K562 treated with DMSO at 1 percent for 24 hours (cell line): ENCODE measurements around the gene MRPS30. TPM values are rescaled to one million over a fixed set of nuclear protein-coding genes. Genes with fewer than 3 reads are reported as not detected.

Experiments used
- total RNA-seq: library from RNA; unstranded; fragments of 300-600 nt; gene quantifications from 2 replicates; pipeline ENCODE4 v1.2.3, GENCODE V29; 2022; ENCODE audit warnings: low read depth; ENCODE audit not compliant: insufficient read depth

MRPS30 gene
- total RNA-seq, result 60.7 and 67.7 TPM in 2 replicates

GRCh38 chr5:44808435-44809214, at the start of gene MRPS30:
MRPS30 (plus strand) TSS chr5:44808947; CDS start chr5:44808963, 16 bp downstream.

